GM12878 (cell line): ENCODE measurements around the gene H2BK1. TPM values are rescaled to one million over a fixed set of nuclear protein-coding genes. Genes with fewer than 3 reads are reported as not detected.
A peak's percentile ranks its signal among the peaks of the same experiment; 100 is the strongest.

Source experiments
- ATAC-seq: fragments of 200-7000 bp; cut with Tn5 transposase; 3 replicates; pipeline ENCODE4 v1.9.1; 2020; ENCODE audit warnings: mild to moderate bottlenecking, moderate library complexity
- BruUV-seq: library from RNA; stranded (reverse); fragments of 400-500 nt; replicated peaks from 2 replicates; lab custom pipeline; 2021; lab: Mats Ljungman, UMichigan
- CTCF ChIA-PET: fragments of 300-600 bp; sonication (Branson Sonifier 250); formaldehyde crosslinking; extraction: SDS; loops from one replicate; lab custom pipeline; 2021; ENCODE audit warnings: inconsistent platforms; lab: Yijun Ruan, JAX
- POLR2A ChIA-PET: fragments of 350-600 bp; formaldehyde crosslinking; extraction: SDS; loops from one replicate; lab custom pipeline; 2021; ENCODE audit warnings: inconsistent platforms; lab: Charles Lee
- RAD21 ChIA-PET: fragments of 300-600 bp; sonication (Branson Sonifier 250); formaldehyde crosslinking; loops from one replicate; lab custom pipeline; 2023; ENCODE audit warnings: antibody characterized with exemption; ENCODE audit not compliant: unreplicated experiment; lab: Charles Lee
- SMC1A ChIA-PET: fragments of 300-600 bp; sonication (Branson Sonifier 250); formaldehyde crosslinking; loops from one replicate; lab custom pipeline; 2023; ENCODE audit not compliant: unreplicated experiment, uncharacterized antibody; lab: Charles Lee
- DNase-seq: peaks from one replicate; pipeline ENCODE4 v3.0.0-alpha.2; 2011; ENCODE audit warnings: low read depth, low spot score
- FAIRE-seq: peaks from 3 replicates; lab custom pipeline; 2011; peaks lifted over from hg19 to GRCh38; lab: Jason Lieb, UNC
- H2AFZ ChIP-seq: 2 replicates; pipeline ENCODE4 v1.6.0; 2011; ENCODE audit warnings: low read depth, low read length, control low read depth; ENCODE audit not compliant: control insufficient read depth
- H3K27ac ChIP-seq: 2 replicates; pipeline ENCODE4 v1.5.1; 2011; ENCODE audit warnings: control low read depth; ENCODE audit not compliant: control insufficient read depth, insufficient read depth
- H3K27me3 ChIP-seq, 2 experiments: replicated peaks in 1 of 2; 2 replicates each; pipeline versions ENCODE4 v1.6.0 to v1.6.1; 2011; ENCODE audit warnings: low read length in 1 of 2; ENCODE audit not compliant: control insufficient read depth in 2 of 2, insufficient read depth in 2 of 2
- H3K36me3 ChIP-seq, 2 experiments: 2 replicates each; pipeline ENCODE4 v1.5.1; 2011; ENCODE audit warnings: low read length in 1 of 2; ENCODE audit not compliant: control insufficient read depth in 2 of 2, insufficient read depth in 2 of 2
- H3K4me1 ChIP-seq: 2 replicates; pipeline ENCODE4 v1.6.1; 2011; ENCODE audit warnings: mild to moderate bottlenecking, low read length, moderate library complexity, mixed read lengths; ENCODE audit not compliant: control insufficient read depth, insufficient read depth
- H3K4me2 ChIP-seq: 2 replicates; pipeline ENCODE4 v1.6.0; 2011; ENCODE audit warnings: control low read depth; ENCODE audit not compliant: control insufficient read depth, insufficient read depth
- H3K4me3 ChIP-seq: fragments of 200-600 bp; sonication (generic); 2 replicates; pipeline ENCODE4 v1.5.1; 2016
- H3K79me2 ChIP-seq: 2 replicates; pipeline ENCODE4 v1.6.0; 2011; ENCODE audit warnings: low read length; ENCODE audit not compliant: control insufficient read depth, insufficient read depth
- H3K9ac ChIP-seq: 2 replicates; pipeline ENCODE4 v1.8.0; 2011; ENCODE audit warnings: low read length, control low read depth, mixed read lengths; ENCODE audit not compliant: control insufficient read depth, insufficient read depth
- H3K9me3 ChIP-seq: replicated peaks from 3 replicates; pipeline ENCODE4 v1.5.1; 2011; ENCODE audit warnings: mild to moderate bottlenecking, low read length; ENCODE audit not compliant: control insufficient read depth, insufficient read depth
- H4K20me1 ChIP-seq: 2 replicates; pipeline ENCODE4 v1.6.0; 2011; ENCODE audit not compliant: control insufficient read depth, insufficient read depth
- LARP7 ChIP-seq: fragments of 450-650 bp; IDR thresholded peaks from 2 replicates; pipeline ENCODE4 v1.6.1; 2017; ENCODE audit warnings: mild to moderate bottlenecking
- ZZZ3 ChIP-seq: IDR thresholded peaks from 2 replicates; pipeline ENCODE4 v1.6.1; 2011; ENCODE audit warnings: low read depth; ENCODE audit not compliant: control insufficient read depth, insufficient read length
- WGBS: methylation state at CpG from one replicate; pipeline ENCODE4 v1.1.6; 2016; ENCODE audit warnings: low lambda C conversion rate; ENCODE audit not compliant: insufficient replicate concordance, insufficient coverage; ENCODE audit errors: missing lambda C conversion rate; 5-methylcytosine and 5-hydroxymethylcytosine counted together
- in situ Hi-C: fragments of 300-500 bp; cut with MboI; formaldehyde crosslinking; loops from 9 replicates; pipeline ENCODE4 v1.14.3; 2018; ENCODE audit warnings: mixed read lengths
- intact Hi-C: fragments of 100-400 bp; cut with micrococcal nuclease; formaldehyde crosslinking; loops from one replicate; pipeline ENCODE4 v1.14.2; 2022; ENCODE audit not compliant: unreplicated experiment
- polyA plus RNA-seq, 11 experiments: library from polyadenylated mRNA; depleted of rRNA in 4 of 11; unstranded in 6 of 11; stranded (reverse) in 5 of 11; fragments of >200 nt; fragmentation: Nextera tagmentation in 4 of 11; fragmentation: Illumina TruSeq in 1 of 11; extraction: Ambion mirVana in 4 of 11; extraction: Trizol in 1 of 11; gene quantifications; 1 replicate in 1 of 11; 2 replicates in 10 of 11; pipeline versions ENCODE4 v1.2.1 to v1.2.3, GENCODE V29; 2011 to 2016; ENCODE audit warnings: inconsistent platforms in 2 of 11, missing spikeins in 2 of 11, low read depth in 1 of 11
- total RNA-seq, 4 experiments: library from RNA; depleted of rRNA in 3 of 4; stranded (reverse); fragments of >200 nt in 3 of 4; fragmentation: Illumina TruSeq in 1 of 4; extraction: Trizol in 1 of 4; gene quantifications; 2 replicates each; pipeline versions ENCODE4 v1.2.1 to v1.2.3, GENCODE V29; 2013 to 2021
- TF ChIP-seq, protein P1 (sequence below): IDR thresholded peaks from 2 replicates; pipeline ENCODE4 v1.6.1; 2011; ENCODE audit warnings: borderline replicate concordance, low read depth, mild to moderate bottlenecking, moderate library complexity, mixed read lengths, low read length; ENCODE audit not compliant: insufficient read depth; ENCODE audit errors: extremely low read length
- TF ChIP-seq, protein P2 (sequence below): IDR thresholded peaks from 2 replicates; pipeline ENCODE4 v1.6.1; 2012; ENCODE audit warnings: low read depth, low read length, improper control_type of control experiment

H2BK1 gene
- total and polyA plus RNA-seq, 10 of the 15 experiments (the other 5 are each of a cell fraction or from before 2014, with no cell fraction given) = 0.54 TPM; not detected in 9

DNA sequence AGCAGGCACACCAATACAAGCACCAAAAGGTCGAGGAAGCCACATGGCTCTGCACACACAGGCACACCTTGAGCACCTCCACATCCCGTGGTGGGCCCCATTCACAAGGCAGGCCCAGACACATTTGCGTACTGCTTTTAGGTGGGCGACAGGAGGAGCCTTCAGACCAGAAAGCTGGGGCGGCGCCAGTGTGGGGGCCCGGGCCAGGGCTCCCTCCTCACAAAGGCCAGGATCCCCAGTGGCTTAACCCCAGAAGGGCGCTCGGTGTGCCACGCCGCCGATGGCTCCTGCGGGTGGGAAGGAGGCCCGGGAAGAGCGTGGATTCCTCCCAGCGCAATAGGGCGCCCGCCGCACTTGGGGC, 41.0 kb upstream of the H2BK1 start:
- SMC1A ChIA-PET = no interaction called here
- Histone ChIP-seq H3K4me2 (no peak overlapping the region), H3K4me3 (no peak overlapping the region), H3K9me3 (no peaks in the 10 kb centered on the region), H2AFZ (no peak overlapping the region), H3K27ac (no peak overlapping the region), H3K9ac (no peak overlapping the region), H4K20me1 (no peaks in the 10 kb centered on the region), H3K79me2 (no peaks in the 10 kb centered on the region), H3K4me1 (no peaks in the 10 kb centered on the region), H3K36me3 (no peaks in the 10 kb centered on the region), H3K27me3 (peaks cover 24 to 32% of the 10 kb centered on the region in 2 experiments)
- no peak for TF ChIP-seq ZZZ3
- TF ChIP-seq LARP7 = peak; percentile 67; the same call in 1 of the 2 replicates
- TF ChIP-seq, protein P1, sequence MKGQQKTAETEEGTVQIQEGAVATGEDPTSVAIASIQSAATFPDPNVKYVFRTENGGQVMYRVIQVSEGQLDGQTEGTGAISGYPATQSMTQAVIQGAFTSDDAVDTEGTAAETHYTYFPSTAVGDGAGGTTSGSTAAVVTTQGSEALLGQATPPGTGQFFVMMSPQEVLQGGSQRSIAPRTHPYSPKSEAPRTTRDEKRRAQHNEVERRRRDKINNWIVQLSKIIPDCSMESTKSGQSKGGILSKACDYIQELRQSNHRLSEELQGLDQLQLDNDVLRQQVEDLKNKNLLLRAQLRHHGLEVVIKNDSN = no peak
- TF ChIP-seq, protein P2, sequence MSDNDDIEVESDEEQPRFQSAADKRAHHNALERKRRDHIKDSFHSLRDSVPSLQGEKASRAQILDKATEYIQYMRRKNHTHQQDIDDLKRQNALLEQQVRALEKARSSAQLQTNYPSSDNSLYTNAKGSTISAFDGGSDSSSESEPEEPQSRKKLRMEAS = no peak
- intact Hi-C loops (no loop called here), in situ Hi-C loops (no loop called here)
- no peak for FAIRE-seq
- no peak for DNase-seq
- 9% methylated on average over 16 of the region's 19 CpGs for WGBS
- POLR2A ChIA-PET = no interaction called here
- BruUV-seq = no TSS peak
- ATAC-seq = no peak
- RAD21 ChIA-PET = no interaction called here
- CTCF ChIA-PET = interaction anchor here (0.7 kb wide), 1 partner anchor 65 kb away, joined by 3 read pairs; no protein-coding TSS in a partner anchor
